IMR-90 (cell line): Measurements from ENCODE around the gene COMMD8. TPM values are rescaled to one million over a fixed set of nuclear protein-coding genes. Genes with fewer than 3 reads are reported as not detected.

Experiments
- ATAC-seq: fragments of 200-7000 bp; cut with Tn5 transposase; 2 replicates; pipeline ENCODE4 v1.9.1; 2020; ENCODE audit warnings: low read depth, mild to moderate bottlenecking, moderate library complexity
- BruUV-seq: library from RNA; stranded (reverse); fragments of 400-500 nt; replicated peaks from 2 replicates; lab custom pipeline; 2021; lab: Mats Ljungman, UMichigan
- CTCF ChIA-PET: fragments of 300-600 bp; formaldehyde crosslinking; extraction: SDS; loops from one replicate; lab custom pipeline; 2021; ENCODE audit warnings: antibody characterized with exemption; lab: Yijun Ruan, JAX
- POLR2A ChIA-PET: fragments of 300-600 bp; sonication (Branson Sonifier 250); formaldehyde crosslinking; loops from one replicate; lab custom pipeline; 2022; ENCODE audit warnings: antibody characterized with exemption; ENCODE audit not compliant: unreplicated experiment; lab: Charles Lee
- DNase-seq: peaks from one replicate; pipeline ENCODE4 v3.0.0; 2013
- H2AFZ ChIP-seq: replicated peaks from 2 replicates; pipeline ENCODE3; 2013; ENCODE audit warnings: low read length, mild to moderate bottlenecking; ENCODE audit not compliant: poor library complexity
- H2AK5ac ChIP-seq: 2 replicates; pipeline ENCODE4 v1.6.1; 2013; ENCODE audit warnings: low read depth, low read length, inconsistent platforms
- H2AK9ac ChIP-seq: replicated peaks from 2 replicates; pipeline ENCODE3; 2013; ENCODE audit warnings: mild to moderate bottlenecking, low read depth, low read length, moderate library complexity; ENCODE audit not compliant: poor library complexity
- H2BK120ac ChIP-seq: 2 replicates; pipeline ENCODE4 v1.6.1; 2013; ENCODE audit warnings: low read depth, low read length, inconsistent platforms
- H2BK15ac ChIP-seq: 3 replicates; pipeline ENCODE4 v1.6.1; 2013; ENCODE audit warnings: low read depth, low read length, inconsistent platforms
- H2BK20ac ChIP-seq: 2 replicates; pipeline ENCODE4 v1.6.1; 2013; ENCODE audit warnings: low read depth, mild to moderate bottlenecking, inconsistent platforms, low read length, moderate library complexity
- H2BK5ac ChIP-seq: 2 replicates; pipeline ENCODE4 v1.6.1; 2013; ENCODE audit warnings: mild to moderate bottlenecking, low read depth, low read length, inconsistent platforms; ENCODE audit not compliant: poor library complexity, severe bottlenecking
- H3K14ac ChIP-seq: replicated peaks from 2 replicates; pipeline ENCODE4 v1.6.1; 2013; ENCODE audit warnings: low read depth, low read length, inconsistent platforms
- H3K18ac ChIP-seq: 2 replicates; pipeline ENCODE4 v1.6.1; 2013; ENCODE audit warnings: low read depth, low read length, control low read depth
- H3K23ac ChIP-seq: 2 replicates; pipeline ENCODE4 v1.6.1; 2013; ENCODE audit warnings: low read depth, low read length, inconsistent platforms
- H3K27ac ChIP-seq: 2 replicates; pipeline ENCODE4 v1.5.1; 2013; ENCODE audit warnings: mild to moderate bottlenecking, control low read depth, low read length; ENCODE audit not compliant: insufficient read depth
- H3K27me3 ChIP-seq: 2 replicates; pipeline ENCODE4 v1.6.1; 2013; ENCODE audit warnings: low read length; ENCODE audit not compliant: control insufficient read depth, insufficient read depth
- H3K36me3 ChIP-seq: 2 replicates; pipeline ENCODE4 v1.6.1; 2013; ENCODE audit warnings: low read length, mixed read lengths; ENCODE audit not compliant: control insufficient read depth, insufficient read depth
- H3K4ac ChIP-seq: 2 replicates; pipeline ENCODE4 v1.6.1; 2013; ENCODE audit warnings: low read depth, low read length, inconsistent platforms
- H3K4me1 ChIP-seq: 2 replicates; pipeline ENCODE4 v1.6.1; 2013; ENCODE audit warnings: low read length, mixed read lengths; ENCODE audit not compliant: control insufficient read depth, insufficient read depth
- H3K4me2 ChIP-seq: 2 replicates; pipeline ENCODE4 v1.6.1; 2013; ENCODE audit warnings: low read depth, mild to moderate bottlenecking, control low read depth, low read length, moderate library complexity
- H3K4me3 ChIP-seq: 2 replicates; pipeline ENCODE4 v1.5.1; 2013; ENCODE audit warnings: low read depth, mild to moderate bottlenecking, control low read depth, low read length, moderate library complexity; ENCODE audit not compliant: insufficient read depth
- H3K56ac ChIP-seq: 2 replicates; pipeline ENCODE4 v1.6.1; 2013; ENCODE audit warnings: low read length, inconsistent platforms; ENCODE audit not compliant: insufficient read depth; ENCODE audit errors: extremely low read depth
- H3K79me1 ChIP-seq, 2 experiments: 2 replicates each; pipeline ENCODE4 v1.6.1; 2013; ENCODE audit warnings: low read length in 2 of 2, inconsistent platforms in 1 of 2, low read depth in 1 of 2
- H3K9ac ChIP-seq: 2 replicates; pipeline ENCODE4 v1.6.1; 2013; ENCODE audit warnings: low read depth, low read length, control low read depth
- H3K9me1 ChIP-seq: 2 replicates; pipeline ENCODE4 v1.6.1; 2013; ENCODE audit warnings: low read length, inconsistent platforms; ENCODE audit not compliant: insufficient read depth
- H3K9me3 ChIP-seq: 2 replicates; pipeline ENCODE4 v1.6.1; 2013; ENCODE audit warnings: low read length; ENCODE audit not compliant: control insufficient read depth, insufficient read depth
- H4K20me1 ChIP-seq: 2 replicates; pipeline ENCODE4 v1.6.1; 2013; ENCODE audit warnings: low read length, inconsistent platforms; ENCODE audit not compliant: insufficient read depth
- H4K5ac ChIP-seq: 2 replicates; pipeline ENCODE4 v1.6.1; 2013; ENCODE audit warnings: mild to moderate bottlenecking, low read depth, low read length, control low read depth
- H4K8ac ChIP-seq, 2 experiments: 2 replicates each; pipeline ENCODE4 v1.6.1; 2013; ENCODE audit warnings: low read depth in 2 of 2, low read length in 2 of 2, control low read depth in 1 of 2, inconsistent platforms in 1 of 2
- H4K91ac ChIP-seq: 2 replicates; pipeline ENCODE4 v1.6.1; 2013; ENCODE audit warnings: low read depth, low read length, inconsistent platforms; ENCODE audit not compliant: insufficient read depth
- BHLHE40 ChIP-seq: fragments of 150-350 bp; IDR thresholded peaks from 2 replicates; pipeline ENCODE4 v1.6.1; 2016; ENCODE audit warnings: mild to moderate bottlenecking, low read depth, low read length
- CEBPB ChIP-seq: IDR thresholded peaks from 2 replicates; pipeline ENCODE4 v1.6.1; 2012; ENCODE audit warnings: low read depth, low read length, improper control_type of control experiment
- CHD1 ChIP-seq: IDR thresholded peaks from 2 replicates; pipeline ENCODE4 v1.6.1; 2012; ENCODE audit warnings: low read depth, low read length, improper control_type of control experiment
- FOS ChIP-seq: fragments of 150-350 bp; IDR thresholded peaks from 2 replicates; pipeline ENCODE4 v1.6.1; 2016; ENCODE audit warnings: low read depth, low read length
- MAFK ChIP-seq: IDR thresholded peaks from 2 replicates; pipeline ENCODE4 v1.6.1; 2012; ENCODE audit warnings: low read depth, low read length, improper control_type of control experiment
- MAZ ChIP-seq: IDR thresholded peaks from 2 replicates; pipeline ENCODE4 v1.6.1; 2012; ENCODE audit warnings: low read depth, mild to moderate bottlenecking, low read length, improper control_type of control experiment, moderate library complexity, borderline replicate concordance
- MXI1 ChIP-seq: IDR thresholded peaks from 2 replicates; pipeline ENCODE4 v1.6.1; 2012; ENCODE audit warnings: low read depth, mild to moderate bottlenecking, low read length, moderate library complexity, borderline replicate concordance
- NFE2L2 ChIP-seq: fragments of 150-350 bp; IDR thresholded peaks from 2 replicates; pipeline ENCODE4 v1.6.1; 2016; ENCODE audit warnings: low read depth, mild to moderate bottlenecking, low read length
- RCOR1 ChIP-seq: IDR thresholded peaks from 2 replicates; pipeline ENCODE4 v1.6.1; 2012; ENCODE audit warnings: mild to moderate bottlenecking, low read length, improper control_type of control experiment; ENCODE audit not compliant: insufficient replicate concordance
- RFX5 ChIP-seq: IDR thresholded peaks from 2 replicates; pipeline ENCODE4 v1.8.0; 2012; ENCODE audit warnings: low read depth, mild to moderate bottlenecking, low read length, moderate library complexity
- SMC3 ChIP-seq: fragments of 150-350 bp; IDR thresholded peaks from 2 replicates; pipeline ENCODE4 v1.6.1; 2016; ENCODE audit warnings: low read depth, mild to moderate bottlenecking, antibody characterized with exemption, low read length, moderate library complexity
- WGBS, 2 experiments: methylation state at CpG; one replicate each; pipeline versions ENCODE4 v1.1.5 to v1.1.7; 2013; ENCODE audit warnings: missing lambda C conversion rate in 2 of 2; ENCODE audit not compliant: insufficient read length in 1 of 2; ENCODE audit errors: extremely low coverage in 2 of 2; 5-methylcytosine and 5-hydroxymethylcytosine counted together
- dilution Hi-C: fragments of 300-500 bp; cut with HindIII; formaldehyde crosslinking; loops from one replicate; pipeline ENCODE4 v1.14.3; 2018; ENCODE audit warnings: low sequenced_read_pairs; ENCODE audit not compliant: unreplicated experiment
- in situ Hi-C: fragments of 300-500 bp; cut with MboI; formaldehyde crosslinking; loops from 3 replicates; pipeline ENCODE4 v1.14.3; 2019; ENCODE audit warnings: low sequenced_read_pairs, inconsistent platforms, mixed read lengths
- intact Hi-C: fragments of 100-400 bp; cut with micrococcal nuclease; formaldehyde crosslinking; loops from 2 replicates; pipeline ENCODE4 v1.10.0; 2022
- polyA plus RNA-seq, 3 experiments: library from polyadenylated mRNA; depleted of rRNA; stranded (reverse); fragments of >200 nt; gene quantifications; 2 replicates each; pipeline ENCODE4 v1.2.3, GENCODE V29; 2012; ENCODE audit warnings: low replicate concordance in 1 of 3
- total RNA-seq: library from RNA; depleted of rRNA; stranded (reverse); fragments of >200 nt; gene quantifications from 2 replicates; pipeline ENCODE4 v1.2.3, GENCODE V29; 2012
- TF ChIP-seq, protein P1 (sequence below): conservative IDR thresholded peaks from 2 replicates; pipeline ENCODE4 v1.5.1; 2012; ENCODE audit warnings: mild to moderate bottlenecking, low read depth, low read length, improper control_type of control experiment
- TF ChIP-seq, protein P2 (sequence below): fragments of 150-350 bp; IDR thresholded peaks from 2 replicates; pipeline ENCODE4 v1.6.1; 2016; ENCODE audit warnings: low read depth, mild to moderate bottlenecking, low read length, moderate library complexity, borderline replicate concordance
- TF ChIP-seq, protein P3 (sequence below): fragments of 150-350 bp; IDR thresholded peaks from 2 replicates; pipeline ENCODE4 v1.6.1; 2017; ENCODE audit warnings: mild to moderate bottlenecking, antibody characterized with exemption, low read length, low read depth

COMMD8 gene
- total and polyA plus RNA-seq, 2 of the 4 experiments (the other 2 are of a cell fraction), result 12.5 to 12.6 TPM

DNA sequence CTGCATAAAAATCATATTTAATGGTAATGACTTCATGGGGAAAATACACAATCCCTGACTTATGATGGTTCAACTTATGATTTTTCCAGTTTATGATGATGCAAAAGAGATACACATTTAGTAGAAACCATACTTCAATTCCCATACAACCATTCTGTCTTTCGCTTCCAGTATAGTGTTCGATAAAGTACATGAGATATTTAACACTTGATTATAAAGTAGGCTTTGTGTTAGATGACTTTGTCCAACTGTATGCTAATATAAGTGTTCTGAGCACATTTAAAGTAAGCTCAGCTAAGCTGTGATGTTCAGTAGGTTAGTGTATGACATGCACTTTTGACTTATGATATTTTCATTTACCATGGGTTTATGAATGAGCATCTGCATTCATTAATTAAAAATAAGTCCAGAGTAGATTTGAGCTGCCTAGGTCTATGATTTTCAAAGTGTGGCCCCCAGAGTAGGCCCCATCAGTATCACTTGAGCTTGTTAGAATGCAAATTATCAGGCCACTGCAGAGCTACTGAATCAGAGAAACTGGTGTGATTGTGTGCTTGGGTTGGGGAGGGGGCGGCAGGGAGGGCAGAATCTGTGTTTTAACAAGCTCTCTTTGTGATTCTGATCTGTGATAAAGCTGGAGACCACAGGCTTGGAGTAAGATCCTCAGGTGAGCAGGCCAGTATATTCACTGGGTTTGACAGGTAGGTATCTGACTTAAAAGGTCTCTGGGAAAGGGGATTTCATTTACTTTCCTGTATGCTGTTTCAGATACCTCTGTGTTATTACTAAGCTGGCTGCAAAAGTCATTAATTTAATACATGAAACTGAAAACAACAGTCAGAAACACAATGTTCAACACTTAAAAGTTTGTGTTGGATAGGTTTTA, 30.0 kb upstream of the COMMD8 start:
- Histone ChIP-seq H2AK5ac (no peak overlapping the region), H3K9me1 (peaks cover 7% of the 10 kb centered on the region; the same call in 1 of the 2 replicates), H3K9ac (no peak overlapping the region), H2AK9ac (no peak overlapping the region), H3K79me1 (peaks cover 12 to 37% of the 10 kb centered on the region in 2 experiments), H3K27ac (no peak overlapping the region), H3K36me3 (0 out of 2 replicates have a peak, but pooled peaks cover 2% of the 10 kb centered on the region), H3K4me1 (0 out of 2 replicates have a peak, but pooled peaks cover 2% of the 10 kb centered on the region), H2BK20ac (no peak overlapping the region), H3K4me2 (no peak overlapping the region), H2AFZ (no peak overlapping the region), H2BK120ac (no peak overlapping the region), H3K56ac (no peak overlapping the region), H3K4ac (no peak overlapping the region), H3K4me3 (no peak overlapping the region), H3K23ac (no peak overlapping the region), H4K8ac (no peak overlapping the region), H2BK15ac (no peak overlapping the region), H3K14ac (no peak overlapping the region), H3K9me3 (peaks cover 2% of the 10 kb centered on the region; the same call in 1 of the 2 replicates), H4K5ac (peak overlapping the region; percentile 14; the same call in 1 of the 2 replicates), H3K18ac (no peak overlapping the region), H2BK5ac (no peak overlapping the region), H3K27me3 (no peaks in the 10 kb centered on the region), H4K20me1 (no peaks in the 10 kb centered on the region), H4K91ac (no peak overlapping the region)
- ATAC-seq (no peak), DNase-seq (no peak)
- intact Hi-C loops (no loop called here), in situ Hi-C loops (no loop called here), dilution Hi-C loops (no loop called here)
- no TSS peak for BruUV-seq
- ChIA-PET CTCF (no interaction called here), POLR2A (no interaction called here)
- WGBS, 2 experiments, result 50% methylated on average over 1 of the region's 3 CpGs; no CpG with 5 or more reads in 1 of the 2 experiments
- TF ChIP-seq RCOR1, result no peak
- TF ChIP-seq SMC3, result no peak
- TF ChIP-seq MXI1, result no peak
- TF ChIP-seq, protein P1, sequence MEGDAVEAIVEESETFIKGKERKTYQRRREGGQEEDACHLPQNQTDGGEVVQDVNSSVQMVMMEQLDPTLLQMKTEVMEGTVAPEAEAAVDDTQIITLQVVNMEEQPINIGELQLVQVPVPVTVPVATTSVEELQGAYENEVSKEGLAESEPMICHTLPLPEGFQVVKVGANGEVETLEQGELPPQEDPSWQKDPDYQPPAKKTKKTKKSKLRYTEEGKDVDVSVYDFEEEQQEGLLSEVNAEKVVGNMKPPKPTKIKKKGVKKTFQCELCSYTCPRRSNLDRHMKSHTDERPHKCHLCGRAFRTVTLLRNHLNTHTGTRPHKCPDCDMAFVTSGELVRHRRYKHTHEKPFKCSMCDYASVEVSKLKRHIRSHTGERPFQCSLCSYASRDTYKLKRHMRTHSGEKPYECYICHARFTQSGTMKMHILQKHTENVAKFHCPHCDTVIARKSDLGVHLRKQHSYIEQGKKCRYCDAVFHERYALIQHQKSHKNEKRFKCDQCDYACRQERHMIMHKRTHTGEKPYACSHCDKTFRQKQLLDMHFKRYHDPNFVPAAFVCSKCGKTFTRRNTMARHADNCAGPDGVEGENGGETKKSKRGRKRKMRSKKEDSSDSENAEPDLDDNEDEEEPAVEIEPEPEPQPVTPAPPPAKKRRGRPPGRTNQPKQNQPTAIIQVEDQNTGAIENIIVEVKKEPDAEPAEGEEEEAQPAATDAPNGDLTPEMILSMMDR, result no peak
- TF ChIP-seq, protein P2, sequence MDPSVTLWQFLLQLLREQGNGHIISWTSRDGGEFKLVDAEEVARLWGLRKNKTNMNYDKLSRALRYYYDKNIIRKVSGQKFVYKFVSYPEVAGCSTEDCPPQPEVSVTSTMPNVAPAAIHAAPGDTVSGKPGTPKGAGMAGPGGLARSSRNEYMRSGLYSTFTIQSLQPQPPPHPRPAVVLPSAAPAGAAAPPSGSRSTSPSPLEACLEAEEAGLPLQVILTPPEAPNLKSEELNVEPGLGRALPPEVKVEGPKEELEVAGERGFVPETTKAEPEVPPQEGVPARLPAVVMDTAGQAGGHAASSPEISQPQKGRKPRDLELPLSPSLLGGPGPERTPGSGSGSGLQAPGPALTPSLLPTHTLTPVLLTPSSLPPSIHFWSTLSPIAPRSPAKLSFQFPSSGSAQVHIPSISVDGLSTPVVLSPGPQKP, result no peak
- no peak for TF ChIP-seq CHD1
- TF ChIP-seq RFX5, result no peak
- TF ChIP-seq, protein P3, sequence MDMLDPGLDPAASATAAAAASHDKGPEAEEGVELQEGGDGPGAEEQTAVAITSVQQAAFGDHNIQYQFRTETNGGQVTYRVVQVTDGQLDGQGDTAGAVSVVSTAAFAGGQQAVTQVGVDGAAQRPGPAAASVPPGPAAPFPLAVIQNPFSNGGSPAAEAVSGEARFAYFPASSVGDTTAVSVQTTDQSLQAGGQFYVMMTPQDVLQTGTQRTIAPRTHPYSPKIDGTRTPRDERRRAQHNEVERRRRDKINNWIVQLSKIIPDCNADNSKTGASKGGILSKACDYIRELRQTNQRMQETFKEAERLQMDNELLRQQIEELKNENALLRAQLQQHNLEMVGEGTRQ, result no peak
- TF ChIP-seq CEBPB, result no peak
- TF ChIP-seq MAFK, result no peak
- no peak for TF ChIP-seq BHLHE40
- TF ChIP-seq MAZ, result no peak
- TF ChIP-seq FOS, result no peak
- TF ChIP-seq NFE2L2, result no peak
